ENCODE results near the gene E2F2. TPM values are rescaled to one million over a fixed set of nuclear protein-coding genes. Genes with fewer than 3 reads are reported as not detected.

E2F2 gene
- total RNA-seq, 1 experiment from 2014 or later, result 12.3 TPM

GRCh38 chr1:23471473-23472075 lies 59.5 kb downstream of the E2F2 start:
- no peak for DNase-seq (ENCODE audit: low read depth in 1 of 2, low spot score in 2 of 2)
- Histone ChIP-seq H3K4me1 (replicated peaks) (peaks cover 5% of the 10 kb centered on the region; the same call in 1 of the 2 replicates), H3K27ac (no peak overlapping the region)

GRCh38 chr1:23470282-23471070 lies 60.6 kb downstream of the E2F2 start:
- Histone ChIP-seq H3K36me3 (no peaks in the 10 kb centered on the region), H3K4me1 (replicated peaks) (peaks cover 5% of the 10 kb centered on the region; the same call in 1 of the 2 replicates), H3K9me3 (replicated peaks) (no peaks in the 10 kb centered on the region), H3K4me3 (no peak overlapping the region), H3K27ac (no peak overlapping the region), H3K27me3 (replicated peaks) (no peaks in the 10 kb centered on the region)
- DNase-seq (ENCODE audit: low read depth in 1 of 2, low spot score in 2 of 2), result no peak

More at GRCh38 chr1:23471473-23472075, 59.5 kb downstream of the E2F2 start:
- Histone ChIP-seq H3K9me3 (replicated peaks) (no peaks in the 10 kb centered on the region), H3K27me3 (replicated peaks) (no peaks in the 10 kb centered on the region), H3K4me3 (no peak overlapping the region), H3K36me3 (no peaks in the 10 kb centered on the region)

- H3K27me3 ChIP-seq (replicated peaks), result no peaks in the 10 kb centered on the region
- DNase-seq (ENCODE audit: low read depth in 1 of 2, low spot score in 2 of 2), result no peak
- no peak overlapping the region for H3K4me3 ChIP-seq
- no peaks in the 10 kb centered on the region for H3K9me3 ChIP-seq (replicated peaks)
- H3K36me3 ChIP-seq, result no peaks in the 10 kb centered on the region
- H3K4me1 ChIP-seq (replicated peaks), result no peaks in the 10 kb centered on the region
- H3K27ac ChIP-seq, result no peak overlapping the region
These were observed 61.6 kb downstream of the E2F2 start for GRCh38 chr1:23469372-23469982.

- H3K27ac ChIP-seq, result no peak overlapping the region
- no peaks in the 10 kb centered on the region for H3K4me1 ChIP-seq (replicated peaks)
- H3K27me3 ChIP-seq (replicated peaks), result no peaks in the 10 kb centered on the region
- no peak for DNase-seq (ENCODE audit: low read depth in 1 of 2, low spot score in 2 of 2)
- no peaks in the 10 kb centered on the region for H3K36me3 ChIP-seq
- no peak overlapping the region for H3K4me3 ChIP-seq
- H3K9me3 ChIP-seq (replicated peaks), result no peaks in the 10 kb centered on the region
These were observed 64.5 kb downstream of the E2F2 start for GRCh38 chr1:23466423-23466989.

GRCh38 chr1:23463286-23463685 lies 67.7 kb downstream of the E2F2 start:
- Histone ChIP-seq H3K9me3 (replicated peaks) (no peaks in the 10 kb centered on the region), H3K36me3 (no peaks in the 10 kb centered on the region), H3K27ac (no peak overlapping the region), H3K4me3 (no peak overlapping the region), H3K27me3 (replicated peaks) (no peaks in the 10 kb centered on the region), H3K4me1 (replicated peaks) (no peaks in the 10 kb centered on the region)
- DNase-seq (ENCODE audit: low read depth in 1 of 2, low spot score in 2 of 2), result no peak

- Histone ChIP-seq H3K27ac (no peak overlapping the region), H3K4me1 (replicated peaks) (no peaks in the 10 kb centered on the region), H3K4me3 (no peak overlapping the region), H3K27me3 (replicated peaks) (no peaks in the 10 kb centered on the region), H3K9me3 (replicated peaks) (no peaks in the 10 kb centered on the region), H3K36me3 (no peaks in the 10 kb centered on the region)
- DNase-seq (ENCODE audit: low read depth in 1 of 2, low spot score in 2 of 2), result no peak
These were observed 68.3 kb downstream of the E2F2 start for GRCh38 chr1:23462766-23463165.

GRCh38 chr1:23461050-23461449 lies 70.0 kb downstream of the E2F2 start:
- Histone ChIP-seq H3K36me3 (no peaks in the 10 kb centered on the region), H3K4me1 (replicated peaks) (peaks cover 9% of the 10 kb centered on the region), H3K27ac (no peak overlapping the region), H3K27me3 (replicated peaks) (no peaks in the 10 kb centered on the region), H3K9me3 (replicated peaks) (no peaks in the 10 kb centered on the region), H3K4me3 (no peak overlapping the region)
- no peak for DNase-seq (ENCODE audit: low read depth in 1 of 2, low spot score in 2 of 2)

- Histone ChIP-seq H3K36me3 (no peaks in the 10 kb centered on the region), H3K9me3 (replicated peaks) (no peaks in the 10 kb centered on the region), H3K27ac (no peak overlapping the region), H3K27me3 (replicated peaks) (no peaks in the 10 kb centered on the region), H3K4me1 (replicated peaks) (peaks cover 14% of the 10 kb centered on the region), H3K4me3 (no peak overlapping the region)
- DNase-seq (ENCODE audit: low read depth in 1 of 2, low spot score in 2 of 2), result no peak
These were observed 70.5 kb downstream of the E2F2 start for GRCh38 chr1:23460519-23460918.

- no peak for DNase-seq (ENCODE audit: low read depth in 1 of 2, low spot score in 2 of 2)
- Histone ChIP-seq H3K4me3 (no peak overlapping the region), H3K27ac (no peak overlapping the region), H3K9me3 (replicated peaks) (no peaks in the 10 kb centered on the region), H3K4me1 (replicated peaks) (peaks cover 14% of the 10 kb centered on the region), H3K36me3 (peaks cover 4% of the 10 kb centered on the region; the same call in 1 of the 2 replicates), H3K27me3 (replicated peaks) (no peaks in the 10 kb centered on the region)
These were observed 71.7 kb downstream of the E2F2 start for GRCh38 chr1:23459338-23459757.

Other genes starting within 250 kb of the E2F2 start
- gene HNRNPR, start 186.9 kb downstream of the E2F2 start, total RNA-seq (2014; rRNA removed; shearing (Covaris generic)), result 236 and 266 TPM in 2 replicates
- 13.7 and 20.2 TPM in 2 replicates for gene ZNF436, start 161.4 kb downstream of the E2F2 start, total RNA-seq (2014; rRNA removed; shearing (Covaris generic))
- 1.3 and 1.7 TPM in 2 replicates for gene TCEA3, start 106.5 kb downstream of the E2F2 start, total RNA-seq (2014; rRNA removed; shearing (Covaris generic))
- 19.5 and 38.0 TPM in 2 replicates for gene ASAP3, start 47.1 kb downstream of the E2F2 start, total RNA-seq (2014; rRNA removed; shearing (Covaris generic))
- gene ID3, start 28.3 kb upstream of the E2F2 start, total RNA-seq (2014; rRNA removed; shearing (Covaris generic)), result 400 and 615 TPM in 2 replicates
- 1,018 and 1,165 TPM in 2 replicates for gene RPL11, start 160.6 kb upstream of the E2F2 start, total RNA-seq (2014; rRNA removed; shearing (Covaris generic))
- 46.0 and 63.4 TPM in 2 replicates for gene ELOA, start 212.2 kb upstream of the E2F2 start, total RNA-seq (2014; rRNA removed; shearing (Covaris generic))
- gene PITHD1, start 247.2 kb upstream of the E2F2 start, total RNA-seq (2014; rRNA removed; shearing (Covaris generic)), result 105 and 112 TPM in 2 replicates